TTC549 (cell line): ENCODE measurements around the gene KIAA0825.
A peak's percentile ranks its signal among the peaks of the same experiment; 100 is the strongest.
"Not testable (repeated sequence)": the region's sequence is repeated elsewhere in the genome, so short reads cannot be mapped to it uniquely, and the experiment has no call there.

Experiments used
- FAIRE-seq: peaks from 2 replicates; lab custom pipeline; 2012; peaks lifted over from hg19 to GRCh38; lab: Jason Lieb, UNC

Gene KIAA0825

DNA sequence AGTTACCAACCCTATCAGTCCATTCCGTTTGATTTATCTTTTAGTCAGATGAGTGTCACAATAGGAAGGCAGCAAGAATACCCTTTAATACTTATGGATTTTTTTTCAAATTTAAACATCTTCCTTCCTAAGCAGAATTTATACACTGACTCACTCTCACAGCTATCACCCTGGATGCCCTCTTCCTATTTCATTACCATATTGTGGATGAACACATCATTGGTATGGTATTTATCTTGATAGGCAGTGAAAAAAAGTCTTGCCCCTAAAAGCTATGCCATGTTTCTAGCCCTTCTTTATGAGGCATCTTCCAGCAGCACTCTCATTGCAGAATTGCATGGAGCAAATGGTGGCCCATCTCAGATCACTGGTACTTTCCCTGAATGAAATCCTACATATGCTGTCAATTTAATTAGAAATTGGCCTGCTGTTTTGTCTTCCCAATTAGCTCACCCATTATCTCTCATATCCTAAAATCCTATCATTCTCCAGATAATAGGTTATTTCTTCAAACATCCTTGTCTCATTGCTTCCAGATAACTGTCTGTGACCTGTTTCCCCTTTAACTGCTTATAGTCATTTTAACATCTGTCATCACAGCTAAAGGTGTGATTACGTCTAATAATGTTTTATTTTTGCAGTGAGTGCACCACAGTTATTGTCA is 443.5 kb downstream of the KIAA0825 start:
- no peak for FAIRE-seq

DNA sequence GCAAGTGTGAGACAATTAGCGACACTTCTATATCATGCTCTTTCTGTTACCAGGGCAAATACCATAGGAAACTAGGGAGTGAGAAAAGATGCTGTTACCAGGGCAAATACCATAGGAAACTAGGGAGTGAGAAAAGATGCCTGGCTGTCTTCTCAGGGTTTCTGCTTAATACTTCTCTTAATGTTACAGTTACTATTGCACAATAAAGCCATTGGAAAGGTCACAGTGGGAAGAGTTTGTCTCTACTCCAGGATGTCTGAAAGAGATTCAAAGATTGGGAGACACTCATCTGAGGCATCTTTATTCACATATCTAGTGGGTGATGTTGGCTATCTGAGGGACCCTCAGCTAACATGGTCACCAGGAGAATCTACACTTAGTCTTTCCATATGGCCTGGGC is 445.3 kb downstream of the KIAA0825 start:
- no peak for FAIRE-seq

DNA sequence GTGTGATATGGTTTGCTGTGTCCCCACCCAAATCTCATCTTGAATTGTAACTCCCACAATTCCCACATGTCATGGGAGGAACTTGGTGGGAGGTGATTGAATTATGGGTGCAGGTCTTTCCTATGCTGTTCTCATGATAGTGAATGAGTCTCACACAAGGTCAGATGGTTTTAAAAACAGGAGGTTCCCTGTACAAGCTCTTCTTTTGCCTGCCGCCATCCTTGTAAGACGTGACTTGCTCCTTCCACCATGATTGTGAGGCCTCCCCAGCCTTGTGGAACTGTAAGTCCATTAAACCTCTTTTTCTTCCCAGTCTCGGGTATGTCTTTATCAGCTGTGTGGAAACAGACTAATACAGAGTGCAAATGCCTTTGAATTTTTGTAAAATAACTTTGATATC is 447.3 kb downstream of the KIAA0825 start:
- FAIRE-seq: not testable (repeated sequence)

DNA sequence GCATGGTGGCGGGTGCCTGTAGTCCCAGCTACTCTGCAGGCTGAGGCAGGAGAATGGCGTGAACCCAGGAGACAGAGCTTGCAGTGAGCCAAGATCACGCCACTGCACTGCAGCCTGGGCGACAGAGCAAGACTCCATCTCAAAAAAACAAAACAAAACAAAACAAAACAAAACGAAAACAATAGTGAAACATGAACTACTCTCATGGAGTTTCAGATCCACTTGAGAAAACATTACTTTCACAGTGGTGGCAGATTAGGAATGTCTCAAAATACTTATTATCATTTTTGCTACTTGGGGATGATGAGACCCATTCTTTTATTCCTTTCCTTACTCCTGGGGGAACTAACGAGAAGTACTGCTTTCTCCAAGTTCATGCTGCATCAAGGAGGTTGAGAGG is 448.2 kb downstream of the KIAA0825 start:
- FAIRE-seq: not testable (repeated sequence)

DNA sequence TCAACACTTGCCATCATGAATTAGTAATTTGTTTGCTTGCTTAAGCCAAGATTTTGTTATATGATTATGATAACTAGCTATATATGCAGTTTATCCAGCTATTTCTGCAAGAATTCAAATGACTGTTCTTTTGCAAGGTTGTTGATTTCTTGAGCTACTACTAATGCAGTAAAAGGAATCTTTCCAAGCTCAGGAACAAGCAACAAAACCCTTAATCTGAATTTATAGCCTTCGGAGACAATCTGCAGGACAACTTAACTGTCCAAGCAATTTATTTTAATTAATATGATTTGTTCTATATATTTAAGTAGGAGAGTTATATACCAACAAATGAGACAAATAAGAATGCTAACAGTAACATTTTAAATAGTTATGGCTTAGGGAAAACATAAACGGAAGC is 450.3 kb downstream of the KIAA0825 start:
- FAIRE-seq: no peak

DNA sequence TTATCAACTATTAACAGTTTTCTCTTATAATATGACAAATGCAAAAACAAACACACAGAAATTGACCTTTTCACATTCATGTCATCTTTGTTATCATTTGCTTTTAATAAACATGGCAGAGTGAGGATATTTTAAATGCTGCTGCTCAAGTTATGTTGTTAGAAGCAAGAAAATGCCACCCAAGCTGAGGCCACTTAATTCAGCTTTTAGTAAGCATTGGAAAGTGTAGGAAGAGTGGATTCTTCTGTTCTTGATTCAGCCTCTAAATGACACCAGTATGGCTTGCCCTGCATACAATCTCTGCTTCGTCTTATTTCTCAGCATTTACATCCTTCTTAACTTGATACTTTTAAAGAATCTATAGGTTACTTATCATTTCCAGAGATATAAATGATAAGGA is 456.6 kb downstream of the KIAA0825 start:
- FAIRE-seq: no peak

DNA sequence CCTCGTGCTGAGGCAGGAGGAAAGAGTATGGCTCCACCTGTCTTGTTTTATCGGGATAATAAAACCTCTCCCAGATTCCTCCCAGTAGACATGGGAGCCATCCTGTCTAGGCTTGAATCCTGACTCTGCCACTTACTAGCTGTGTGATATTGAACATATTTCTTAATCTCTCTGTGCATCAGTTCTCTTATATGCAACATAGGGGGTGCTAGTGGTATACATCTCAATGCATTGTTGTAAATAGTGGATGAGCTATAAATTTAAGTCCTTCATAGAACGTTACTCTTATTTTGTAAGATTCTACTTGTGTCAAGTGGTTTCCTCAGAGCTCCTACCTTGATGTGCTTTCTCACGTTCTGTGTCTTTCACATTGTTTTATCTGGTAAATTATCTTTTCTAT is 459.3 kb downstream of the KIAA0825 start:
- no peak for FAIRE-seq

DNA sequence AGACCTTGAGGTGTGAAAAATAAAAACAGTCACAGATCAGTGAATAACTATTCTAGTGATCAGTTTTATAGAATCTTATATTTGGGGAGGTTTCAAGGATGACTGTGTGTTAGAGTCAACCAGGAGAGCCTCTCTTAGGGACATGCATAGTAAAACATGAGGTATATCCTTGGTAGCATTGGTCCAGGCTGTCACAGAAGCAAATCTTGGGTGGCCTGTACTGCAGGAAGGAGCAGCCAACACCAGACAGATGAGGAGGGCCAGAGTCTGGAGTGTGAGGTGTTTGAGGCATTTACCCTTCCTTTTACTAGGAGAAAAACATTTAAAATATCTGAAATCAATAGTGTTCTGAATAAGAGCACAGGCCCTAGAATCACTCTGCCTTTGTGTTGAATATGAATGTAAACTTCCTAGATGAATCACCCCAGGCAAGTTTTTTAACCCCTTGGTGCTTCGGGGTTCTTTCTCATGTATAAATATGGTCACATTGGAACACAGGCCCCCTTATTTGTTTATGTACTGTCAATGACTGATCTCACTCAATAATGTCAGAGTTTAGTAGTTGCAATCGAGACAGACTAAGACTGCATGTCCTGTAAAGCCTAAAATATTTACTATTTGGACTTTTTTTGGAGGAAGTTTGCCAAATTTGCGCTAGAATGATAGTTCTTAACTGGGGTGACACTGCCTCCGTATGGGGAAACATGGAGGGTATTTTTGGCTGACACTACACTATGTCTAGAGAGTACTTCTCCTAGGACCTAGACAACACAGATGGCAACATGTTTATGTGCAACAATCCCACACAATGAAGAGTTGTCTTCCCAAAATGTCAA is 460.5 kb downstream of the KIAA0825 start:
- peak; percentile 46 for FAIRE-seq

DNA sequence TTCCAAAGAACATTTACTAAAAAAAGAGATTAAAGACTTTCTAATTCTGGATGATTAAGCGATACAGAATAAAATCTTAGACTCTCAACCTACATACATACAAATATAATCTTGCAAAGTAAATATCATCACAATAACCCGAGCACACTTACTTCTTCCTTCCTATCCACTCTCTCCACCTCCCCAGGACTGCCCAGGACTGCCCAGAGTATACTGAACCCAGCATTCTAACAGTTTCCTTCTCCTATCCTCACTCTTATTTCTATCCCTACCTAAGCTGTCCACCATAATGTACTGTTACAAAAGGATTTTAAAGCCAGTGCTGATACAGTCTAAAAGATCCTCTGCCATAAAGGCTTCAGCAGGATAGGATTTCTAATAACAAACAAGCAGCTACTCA is 463.7 kb downstream of the KIAA0825 start:
- no peak for FAIRE-seq

DNA sequence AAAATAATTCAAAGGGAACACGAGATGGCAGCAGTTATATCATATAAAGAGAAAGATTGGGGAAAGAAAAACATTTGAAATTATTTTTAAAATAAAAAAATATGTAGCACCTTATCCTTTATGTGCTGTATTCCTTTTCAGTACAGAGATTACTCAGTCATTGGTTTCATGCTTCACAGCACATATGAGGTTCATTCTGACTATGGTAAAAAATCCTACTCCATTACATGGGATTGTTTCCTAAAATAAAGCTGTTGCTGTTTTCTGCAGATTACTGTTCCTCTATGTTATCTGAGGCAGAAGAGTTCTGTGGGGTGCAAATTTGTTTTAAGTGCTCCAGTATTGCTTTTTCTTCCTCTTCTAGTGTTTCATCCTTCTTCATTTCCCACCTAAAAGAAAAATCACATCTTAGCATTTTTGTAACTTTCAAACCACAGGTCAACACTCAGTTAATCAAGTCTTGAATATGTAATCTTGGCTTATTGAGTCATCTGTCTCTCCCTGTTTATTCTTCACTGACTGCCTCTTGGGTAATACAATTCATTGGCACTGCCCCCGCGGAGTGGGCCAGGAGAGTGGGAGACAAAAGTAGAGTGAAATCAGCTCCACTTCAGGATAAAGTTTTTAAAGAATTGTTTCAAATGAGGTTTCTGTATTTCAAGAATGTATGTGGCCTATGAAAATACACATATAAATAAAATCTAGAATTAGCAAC is 464.5 kb downstream of the KIAA0825 start:
- FAIRE-seq: no peak

DNA sequence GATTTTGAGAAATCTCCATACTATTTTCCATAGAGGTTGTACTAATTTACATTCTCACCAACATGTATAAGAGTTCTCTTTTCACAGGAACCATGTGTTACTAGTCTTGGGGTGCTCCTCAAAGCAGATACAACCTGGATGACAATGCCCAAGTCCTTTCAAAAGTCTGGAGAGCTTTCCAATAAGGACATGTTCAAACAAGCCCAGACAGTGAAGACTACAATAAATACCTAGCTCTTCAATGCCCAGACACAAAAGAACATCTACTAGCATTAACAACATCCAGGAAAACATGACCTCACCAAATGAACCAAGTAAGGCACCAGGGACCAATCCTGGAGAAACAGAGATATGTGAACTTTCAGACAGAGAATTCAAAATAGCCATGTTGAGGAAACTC is 474.8 kb downstream of the KIAA0825 start:
- FAIRE-seq: not testable (repeated sequence)

DNA sequence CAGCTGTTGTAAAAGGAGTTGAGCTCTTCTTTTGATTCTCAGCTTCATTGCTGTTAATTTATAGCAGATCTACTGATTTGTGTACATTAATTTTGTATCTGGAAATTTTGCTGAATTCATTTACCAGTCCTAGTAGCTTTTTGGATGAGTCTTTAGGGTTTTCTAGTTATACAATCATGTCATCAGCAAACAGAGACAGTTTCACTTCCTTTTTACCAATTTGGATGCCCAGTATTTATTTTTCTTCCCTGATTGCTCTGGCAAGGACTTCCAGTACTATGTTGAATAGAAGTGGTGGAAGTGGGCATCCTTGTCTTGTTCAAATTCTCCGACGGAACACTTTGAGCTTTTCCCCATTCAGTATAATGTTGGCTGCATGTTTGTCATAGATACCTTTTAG is 478.1 kb downstream of the KIAA0825 start:
- FAIRE-seq: no peak

DNA sequence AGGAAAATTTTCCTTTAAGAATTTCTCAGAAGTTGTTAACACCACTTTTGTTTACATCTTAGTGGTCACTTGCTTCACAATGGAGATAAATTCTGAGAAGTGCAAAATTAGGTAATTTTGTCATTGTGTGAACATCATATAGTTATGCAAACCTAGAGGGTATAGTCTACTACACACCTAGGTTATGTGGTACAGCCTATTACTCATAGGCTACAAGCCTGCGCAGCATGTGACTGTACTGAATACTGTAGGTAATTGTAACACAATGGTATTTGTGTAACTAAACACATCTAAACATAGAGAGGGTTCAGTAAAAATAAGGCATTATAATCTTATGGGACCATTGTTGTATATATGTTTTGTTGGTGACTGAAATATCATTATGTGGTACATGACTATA is 488.3 kb downstream of the KIAA0825 start:
- no peak for FAIRE-seq

DNA sequence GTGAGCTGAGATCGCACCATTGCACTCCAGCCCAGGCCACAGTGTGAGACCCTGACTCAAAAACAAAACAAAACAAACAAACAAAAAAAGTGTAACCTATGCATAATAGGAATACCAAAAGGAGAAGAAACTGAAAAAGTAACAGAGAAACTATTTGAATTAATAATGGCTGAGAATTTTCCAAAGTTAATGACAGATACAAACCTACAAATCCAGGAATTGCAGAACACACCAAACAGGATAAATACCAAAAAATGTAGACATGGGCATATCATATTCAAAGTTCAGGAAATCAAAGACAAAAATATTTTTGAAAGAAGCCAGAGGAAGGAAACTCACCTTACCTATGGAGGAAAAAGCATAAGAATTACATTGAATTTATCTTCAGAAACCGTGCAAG is 493.3 kb downstream of the KIAA0825 start:
- FAIRE-seq: no peak

DNA sequence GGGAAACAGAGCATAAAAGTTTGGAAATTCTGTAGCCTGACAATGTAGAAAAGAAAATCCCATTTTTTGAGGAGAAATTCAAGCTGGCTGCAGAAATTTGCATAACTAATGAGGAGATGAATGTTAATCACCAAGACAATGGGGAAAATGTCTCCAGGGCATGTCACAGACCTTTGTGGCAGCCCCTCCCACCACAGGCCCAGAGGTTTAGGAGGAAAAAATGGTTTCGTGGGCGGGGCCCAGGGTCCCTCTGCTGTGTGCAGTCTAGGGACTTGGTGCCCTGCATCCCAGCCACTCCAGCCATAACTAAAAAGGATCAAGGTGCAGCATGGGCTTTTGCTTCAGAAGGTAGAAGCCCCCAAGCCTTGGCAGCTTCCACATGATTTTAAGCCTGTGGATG is 502.1 kb downstream of the KIAA0825 start:
- not testable (repeated sequence) for FAIRE-seq

DNA sequence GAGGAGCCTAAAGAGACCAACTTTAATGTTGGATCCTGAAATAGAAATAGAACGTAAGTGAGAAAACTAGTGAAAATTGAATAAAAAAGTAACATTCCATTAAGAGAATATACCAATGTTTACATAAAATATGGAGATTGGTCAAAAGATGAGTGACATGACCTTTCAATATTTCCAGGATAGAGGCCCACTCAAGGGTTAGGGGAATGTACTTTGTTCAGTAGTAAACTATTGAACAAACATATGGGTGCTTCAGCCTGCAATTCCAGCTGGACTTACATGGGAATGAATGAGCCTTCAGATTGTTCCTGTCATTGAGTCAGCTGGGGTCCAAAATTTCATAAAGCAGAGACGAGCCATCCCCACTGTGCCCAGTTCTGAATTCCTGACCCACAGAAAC is 505.3 kb downstream of the KIAA0825 start:
- FAIRE-seq: no peak

DNA sequence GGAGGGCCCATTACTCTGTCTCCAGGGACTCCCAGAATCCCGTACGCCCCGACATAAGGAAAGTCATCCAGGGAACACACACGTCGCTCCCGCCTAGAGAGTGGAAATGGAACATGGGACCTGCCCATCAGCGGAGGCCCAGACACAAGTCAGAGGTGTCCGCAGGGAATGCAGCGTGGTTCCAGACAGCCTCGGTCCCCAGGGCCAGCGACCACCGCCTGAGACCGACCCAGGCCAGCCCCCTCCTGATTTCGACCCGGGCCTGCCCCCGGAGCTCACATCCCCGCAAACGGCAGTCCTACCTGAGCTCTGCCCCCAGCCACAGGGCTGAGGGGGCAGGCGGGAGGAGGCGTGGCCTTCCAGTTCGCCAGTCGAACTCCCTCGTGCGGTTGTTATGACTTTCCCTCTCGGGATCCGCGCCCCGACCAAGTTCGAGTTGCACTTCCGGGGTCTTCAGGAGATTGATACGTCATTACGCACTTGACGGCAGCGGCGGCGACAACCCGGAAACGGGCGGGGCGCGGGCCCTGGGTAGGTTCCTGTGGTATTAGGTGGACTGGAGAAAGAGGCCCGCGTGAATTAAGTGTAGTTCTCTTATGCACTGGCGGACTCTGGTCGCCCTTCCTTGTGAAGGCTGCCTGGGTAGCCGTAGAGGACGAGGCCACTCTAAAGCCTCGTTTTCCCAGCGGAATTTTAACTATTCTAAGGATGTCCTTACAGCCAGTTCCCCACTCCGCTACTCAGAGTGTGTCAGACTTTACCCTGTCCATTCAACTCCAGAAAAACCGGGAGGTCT is 507.0 kb downstream of the KIAA0825 start:
- peak; percentile 41 for FAIRE-seq

DNA sequence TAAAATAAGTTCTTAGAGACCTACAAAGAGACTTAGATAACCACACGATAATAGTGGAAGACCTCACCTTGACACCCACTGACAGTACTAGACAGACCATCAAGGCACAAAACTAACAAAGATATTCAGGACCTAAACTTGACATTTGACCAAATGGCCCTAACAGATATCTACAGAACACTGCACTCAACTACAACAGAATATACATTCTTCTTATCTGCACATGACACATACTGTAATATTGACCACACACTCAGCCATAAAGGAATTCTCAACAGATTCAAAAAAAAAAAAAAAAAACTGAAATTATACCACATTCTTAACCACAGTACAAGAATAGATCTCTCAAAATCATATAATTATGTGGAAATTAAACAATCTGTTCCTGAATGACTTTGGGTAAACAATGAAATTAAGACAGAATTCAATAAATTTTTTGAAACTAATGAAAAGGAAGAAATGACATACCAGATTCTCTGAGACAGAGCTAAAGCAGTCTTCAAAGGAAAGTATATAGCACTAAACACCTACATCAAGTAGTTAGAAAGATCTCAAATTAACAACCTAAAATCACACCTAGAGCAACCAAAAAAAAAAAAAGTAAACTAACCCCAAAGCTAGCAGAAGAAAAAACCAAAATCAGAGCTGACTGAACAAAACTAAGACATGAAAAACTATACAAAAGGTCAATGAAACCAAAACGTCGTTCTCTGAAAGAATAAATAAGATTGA is 514.7 kb downstream of the KIAA0825 start:
- FAIRE-seq: no peak
